Posterior cingulate gyrus (tissue), 11 donors: ENCODE results near the gene P2RY11.

ENCODE experiments used
- DNase-seq, 10 donors: peaks; one replicate each; pipeline versions ENCODE4 v3.0.0 to v3.0.0-alpha.2; 2020 to 2021; ENCODE audit warnings: mixed read lengths in 3 of 10
- intact Hi-C: fragments of 100-400 bp; cut with DNase I; formaldehyde crosslinking; loops from one replicate; pipeline ENCODE4 v1.15.1; 2023

The P2RY11 gene

DNA sequence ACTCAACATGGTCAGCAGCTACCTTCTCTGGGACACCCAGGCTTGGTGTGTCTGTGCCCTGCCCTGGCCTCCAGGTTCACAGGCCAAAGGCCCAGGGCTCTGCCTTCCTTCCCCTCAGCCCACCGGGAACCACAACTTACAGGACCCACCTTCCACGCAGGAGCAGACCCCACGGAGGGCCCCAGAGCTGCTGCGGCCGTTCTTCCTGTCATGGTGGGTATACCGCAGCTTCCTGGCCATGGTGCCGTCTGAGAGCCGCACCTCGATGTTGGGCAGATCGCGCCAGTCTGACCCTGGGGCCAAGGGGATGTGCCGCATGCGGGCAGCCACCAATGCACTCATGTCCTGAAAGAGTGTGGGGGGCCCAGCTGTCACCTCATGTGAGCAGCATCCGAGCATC is 25.4 kb downstream of the P2RY11 start:
- DNase-seq: no peak
- intact Hi-C loops: no loop called here

DNA sequence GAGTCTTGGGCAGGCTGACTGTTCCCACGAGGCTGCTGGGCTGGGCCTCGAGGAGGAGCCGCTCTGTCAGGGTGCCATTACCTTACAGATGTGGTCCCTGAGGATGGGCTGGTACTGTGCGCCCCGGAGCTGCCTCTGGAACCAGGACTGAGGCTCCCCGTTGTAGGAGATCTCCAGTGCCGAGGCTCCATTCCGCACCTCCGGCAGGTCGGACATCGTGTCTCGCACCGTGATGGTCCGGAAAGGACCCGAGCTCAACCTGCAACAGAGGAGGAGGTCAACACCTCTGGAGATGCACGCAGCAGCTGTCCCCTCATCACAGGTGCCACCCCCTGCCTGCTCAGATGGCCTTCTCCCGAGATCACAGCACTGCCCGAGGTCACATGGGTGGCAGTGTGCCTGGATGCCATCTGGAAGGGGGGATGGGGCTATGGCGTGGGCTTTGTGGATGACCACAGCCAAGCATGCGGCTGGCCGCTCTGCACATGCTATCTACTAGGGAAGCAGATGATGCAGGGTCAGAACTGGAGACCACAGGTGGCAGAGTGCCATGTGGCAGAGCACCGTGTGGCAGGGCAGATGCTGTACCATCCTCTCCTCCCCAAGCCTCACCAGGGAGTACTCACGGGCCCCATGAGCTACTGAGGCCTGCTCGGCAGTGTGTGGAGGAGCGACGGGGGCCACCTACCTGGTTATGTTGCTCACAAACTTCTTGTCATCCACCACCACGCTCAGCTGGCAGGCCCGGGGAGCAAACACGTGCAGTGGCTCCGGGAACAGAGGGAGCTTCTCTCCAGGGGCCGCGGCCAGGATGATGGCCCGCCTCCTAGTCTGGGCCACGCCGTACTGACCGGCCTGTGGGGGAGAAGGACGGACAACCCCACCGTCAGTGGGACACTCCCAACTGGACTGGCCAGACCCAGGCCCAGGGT is 26.5 kb downstream of the P2RY11 start:
- intact Hi-C loops: no loop called here
- DNase-seq: peak in 9 of 10 donors; percentile 41 to 95 (median 55)

DNA sequence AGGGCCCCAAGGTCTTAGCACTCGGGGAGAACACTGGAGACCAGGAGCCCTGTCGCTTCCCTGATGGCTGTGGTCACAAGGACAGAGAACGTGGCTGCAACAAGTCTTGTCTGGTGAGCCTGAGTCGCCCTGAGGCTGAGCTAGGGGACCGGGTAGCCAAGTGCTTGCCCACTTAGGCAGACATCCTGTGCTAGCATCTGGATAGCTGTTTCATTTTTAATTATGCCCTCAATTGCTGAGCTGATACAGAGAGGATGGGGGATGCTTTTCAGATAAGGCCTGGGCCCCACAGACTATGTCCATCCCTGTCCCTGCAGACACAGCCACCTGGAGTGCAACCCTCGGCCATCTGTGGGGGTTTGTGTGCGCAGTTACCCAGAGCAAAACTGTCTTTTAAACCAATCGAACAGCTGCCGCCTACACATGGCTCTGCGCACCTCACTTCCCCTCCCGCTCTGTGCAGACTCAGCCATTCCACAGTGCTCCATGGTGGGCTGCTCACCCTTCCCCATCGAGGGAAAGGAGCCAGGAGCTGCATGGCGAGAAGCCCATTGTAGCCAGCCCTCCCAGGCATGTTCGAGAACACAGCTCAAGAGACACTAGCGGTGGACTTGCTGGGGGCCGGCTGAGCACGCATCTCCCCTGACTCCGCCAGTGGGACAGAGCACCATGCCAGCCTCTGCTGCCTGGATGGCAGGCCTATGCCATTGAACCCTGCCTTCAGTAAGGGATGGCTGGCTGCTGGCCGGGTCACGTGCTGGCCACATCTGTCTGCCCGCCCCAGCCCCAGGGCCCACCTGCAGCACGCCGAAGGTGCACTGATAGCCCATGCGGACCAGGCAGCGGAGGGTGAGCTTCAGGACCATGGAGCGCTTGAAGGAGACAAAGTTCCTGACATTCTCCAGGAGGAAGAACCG is 27.6 kb downstream of the P2RY11 start:
- no peak for DNase-seq

DNA sequence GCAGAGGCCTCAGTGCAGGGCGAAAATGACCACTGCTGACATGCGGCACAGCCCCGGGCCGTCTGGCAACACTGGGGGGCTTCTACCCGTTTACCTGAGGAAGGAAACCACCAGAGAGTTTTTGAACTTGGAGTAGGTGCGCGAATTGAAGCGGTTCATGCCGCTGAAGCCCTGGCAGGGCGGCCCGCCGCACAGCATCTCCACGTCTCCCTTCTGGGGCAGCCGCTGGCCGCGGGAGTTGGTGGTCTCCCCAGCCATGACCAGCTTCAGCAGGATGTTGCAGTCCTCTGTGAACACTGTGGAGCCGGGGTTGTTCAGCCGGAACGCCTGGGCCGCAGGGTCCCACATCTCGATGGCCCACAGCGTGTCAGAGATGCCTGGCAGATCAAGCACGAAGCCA is 28.5 kb downstream of the P2RY11 start:
- DNase-seq: no peak
- intact Hi-C loops: no loop called here

More for the DNA sequence above, 27.6 kb downstream of the P2RY11 start:
- intact Hi-C loops: no loop called here

DNA sequence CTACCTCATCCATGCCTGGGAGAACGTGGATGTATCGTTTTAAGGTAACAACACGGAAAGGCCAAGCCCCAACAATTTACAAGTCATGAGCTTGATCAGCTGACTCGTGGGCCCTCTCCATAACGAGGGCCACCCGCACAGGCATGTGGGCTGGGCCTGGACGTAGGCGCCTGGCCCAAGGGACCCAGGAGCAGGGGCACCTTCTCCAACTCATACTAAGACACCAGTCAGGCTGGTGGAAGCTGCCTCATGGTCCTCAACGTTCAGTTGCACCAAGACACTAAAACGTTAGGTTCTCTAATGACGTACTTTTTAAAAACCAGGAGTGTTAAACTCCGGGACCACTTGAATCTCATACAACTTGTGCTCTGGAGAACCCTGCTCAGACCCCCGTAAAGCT is 30.0 kb downstream of the P2RY11 start:
- DNase-seq: no peak
- intact Hi-C loops: no loop called here

DNA sequence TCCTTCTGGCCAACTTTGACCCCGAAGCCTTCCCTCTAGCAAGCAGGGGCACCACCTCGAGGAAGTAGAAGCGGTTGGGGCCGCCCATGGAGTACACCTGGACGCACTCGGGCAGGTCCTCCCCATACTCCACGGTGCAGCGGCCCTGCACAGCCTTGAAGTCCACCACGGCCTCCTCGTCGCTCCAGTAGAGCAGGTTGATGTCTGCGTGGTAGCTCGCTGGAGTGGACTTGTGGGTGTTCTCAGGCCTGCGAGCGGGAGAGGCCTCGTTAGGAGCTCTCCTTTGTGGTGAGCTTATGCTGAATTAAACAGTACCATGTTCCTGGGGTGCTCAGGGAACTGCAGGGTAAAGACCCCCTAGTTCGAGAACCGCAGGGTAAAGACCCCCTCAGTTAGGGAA is 30.5 kb downstream of the P2RY11 start:
- intact Hi-C loops: no loop called here
- no peak for DNase-seq

DNA sequence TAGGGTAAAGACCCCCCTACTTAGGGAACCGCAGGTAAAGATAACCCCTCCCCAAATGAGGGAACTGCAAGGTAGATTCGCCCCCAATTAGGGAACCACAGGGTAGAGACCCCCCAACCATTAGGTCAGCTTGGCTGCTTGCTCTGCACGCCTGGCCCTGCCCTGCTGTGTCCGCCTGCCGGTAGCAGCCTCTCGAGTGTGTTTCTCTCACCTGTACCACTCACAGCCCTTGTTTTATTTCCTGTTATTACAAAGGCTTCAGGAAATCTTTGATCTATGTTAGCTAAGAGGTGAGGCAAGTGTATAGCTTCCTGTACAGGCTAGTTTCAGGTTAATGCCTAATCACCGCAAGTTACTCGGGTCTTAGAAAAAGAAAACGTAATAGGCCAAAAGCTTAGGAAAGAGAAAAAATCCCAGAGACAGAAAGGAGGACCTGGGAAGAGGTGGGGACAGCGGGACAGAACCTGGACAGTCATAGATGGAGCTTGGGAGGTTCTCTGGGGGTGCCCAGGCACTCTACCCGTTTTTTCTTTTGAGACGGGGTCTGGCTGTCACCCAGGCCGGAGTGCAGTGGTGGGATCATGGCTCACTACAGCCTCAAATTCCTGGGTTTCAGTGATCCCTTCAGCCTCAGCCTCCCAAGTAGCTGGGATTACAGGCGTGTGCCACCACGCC is 31.3 kb downstream of the P2RY11 start:
- no peak for DNase-seq
- intact Hi-C loops: no loop called here

DNA sequence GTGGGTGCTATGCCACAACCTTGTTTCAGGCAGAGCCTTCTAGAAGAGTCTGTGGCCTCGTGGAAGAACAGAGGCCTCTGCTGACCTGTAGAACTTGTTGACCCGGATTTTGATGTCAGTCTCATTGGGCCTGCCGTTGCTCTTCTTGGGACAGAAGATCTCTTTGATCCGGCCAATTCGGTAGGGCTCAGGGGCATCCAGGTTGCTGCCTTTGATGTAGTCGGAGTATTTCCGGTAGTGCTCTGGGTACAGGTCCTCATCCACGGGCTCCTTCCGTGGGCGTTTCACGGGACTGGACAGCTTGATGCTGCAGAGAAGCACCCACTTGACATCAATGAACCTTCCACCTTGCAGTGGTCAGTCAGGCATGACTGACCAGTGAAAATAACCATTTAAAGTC is 32.2 kb downstream of the P2RY11 start:
- peak in 2 of 10 donors; percentile 3 to 5 for DNase-seq
- intact Hi-C loops: no loop called here

DNA sequence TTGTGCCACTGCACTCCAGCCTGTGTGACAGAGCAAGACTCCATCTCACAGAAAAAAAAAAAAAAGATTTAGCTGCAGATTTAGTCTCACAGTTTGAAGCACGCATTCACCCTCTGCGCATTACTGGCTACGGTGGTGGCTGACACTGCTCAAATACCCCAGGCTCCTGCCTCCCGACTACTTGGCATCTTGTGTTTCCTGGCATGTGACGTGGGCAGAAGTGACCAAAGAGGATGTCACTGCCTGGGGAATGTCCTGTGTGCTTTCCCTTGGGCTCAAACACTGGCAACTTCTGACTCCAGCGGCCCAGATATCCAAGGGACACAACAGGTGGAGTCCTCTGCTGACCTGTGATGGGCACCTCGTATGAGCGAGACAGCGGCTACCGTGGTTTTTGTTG is 32.9 kb downstream of the P2RY11 start:
- DNase-seq: peak in 2 of 10 donors; percentile 8 to 30
- intact Hi-C loops: no loop called here

DNA sequence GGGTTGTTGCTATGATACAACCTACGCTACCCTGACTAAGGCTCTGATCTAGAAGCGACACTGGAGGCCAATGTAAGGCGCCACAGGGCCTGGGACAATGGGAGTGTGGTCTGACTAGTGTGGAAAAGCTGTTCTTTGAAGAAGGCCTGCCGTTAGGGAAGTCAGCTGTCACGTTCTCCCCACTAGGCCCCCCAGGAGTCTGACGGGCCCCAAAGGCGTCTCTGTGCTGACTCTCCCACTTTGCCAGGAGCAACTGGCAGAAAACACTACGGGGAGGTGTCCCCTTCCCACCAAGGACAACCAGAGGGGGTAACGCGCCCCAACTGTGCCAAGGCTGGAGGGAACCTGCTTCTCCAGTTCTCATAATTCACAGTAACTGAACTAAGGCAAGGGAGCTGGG is 33.5 kb downstream of the P2RY11 start:
- DNase-seq: peak in 2 of 10 donors; percentile 20 to 52
- intact Hi-C loops: no loop called here

DNA sequence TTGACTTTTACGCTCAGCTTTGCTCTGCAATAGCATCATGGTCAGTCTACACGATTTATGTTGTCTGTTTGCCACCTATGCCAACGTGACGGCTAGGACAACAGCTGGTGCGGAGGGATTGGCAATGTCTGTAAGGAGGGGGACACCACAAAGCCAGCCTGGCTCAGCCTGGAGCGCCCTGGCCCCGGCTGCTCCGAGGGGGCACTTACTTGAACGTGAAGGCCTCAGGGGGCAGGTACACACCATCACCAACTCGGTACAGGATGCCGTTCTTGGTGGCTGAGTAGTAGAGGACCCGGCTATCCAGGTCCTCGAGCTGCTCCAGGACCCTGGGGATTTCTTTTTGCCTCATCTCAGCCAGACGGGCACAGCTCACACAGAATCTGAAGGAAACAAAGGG is 34.6 kb downstream of the P2RY11 start:
- no peak for DNase-seq
- intact Hi-C loops: no loop called here

DNA sequence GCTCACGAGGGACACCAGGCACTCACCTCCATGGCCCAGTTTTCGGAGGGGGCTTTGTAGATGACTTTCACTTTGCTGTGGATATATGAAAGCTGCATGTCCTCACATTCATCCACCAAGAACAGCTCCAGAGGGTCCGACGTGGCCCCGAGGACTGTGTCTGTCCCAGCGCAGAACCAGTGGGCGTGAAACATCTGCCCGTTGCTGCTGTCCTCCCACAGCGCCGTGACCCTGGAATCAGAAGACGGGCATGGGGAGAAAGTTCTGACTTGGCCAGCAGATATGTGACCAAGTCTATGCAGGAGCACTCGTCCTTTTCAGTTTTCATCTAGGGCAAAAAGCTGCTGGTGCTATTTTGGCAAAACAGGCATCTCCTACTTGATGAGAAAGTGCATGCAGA is 37.9 kb downstream of the P2RY11 start:
- intact Hi-C loops: no loop called here
- DNase-seq: peak in 1 of 10 donors; percentile 54

DNA sequence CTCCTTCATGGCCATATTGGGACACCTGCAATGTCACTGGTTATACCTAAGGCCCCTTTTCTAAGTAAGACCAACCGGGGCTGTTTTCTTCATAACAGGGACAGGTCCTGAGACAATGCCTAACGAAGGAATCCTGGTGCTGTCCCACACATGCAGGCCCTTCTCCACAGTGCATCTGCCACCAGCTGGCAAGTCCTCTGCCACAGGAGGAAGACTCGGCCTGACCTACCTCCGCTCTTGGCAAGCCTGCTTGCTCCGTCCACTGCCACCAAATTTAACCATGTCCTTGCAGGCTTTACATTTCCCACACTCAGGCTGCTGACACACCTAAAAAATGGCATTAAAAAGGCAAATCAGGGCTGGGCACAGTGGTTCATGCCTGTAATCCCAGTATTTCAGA is 40.0 kb downstream of the P2RY11 start:
- intact Hi-C loops: no loop called here
- DNase-seq: peak in 1 of 10 donors; percentile 28

DNA sequence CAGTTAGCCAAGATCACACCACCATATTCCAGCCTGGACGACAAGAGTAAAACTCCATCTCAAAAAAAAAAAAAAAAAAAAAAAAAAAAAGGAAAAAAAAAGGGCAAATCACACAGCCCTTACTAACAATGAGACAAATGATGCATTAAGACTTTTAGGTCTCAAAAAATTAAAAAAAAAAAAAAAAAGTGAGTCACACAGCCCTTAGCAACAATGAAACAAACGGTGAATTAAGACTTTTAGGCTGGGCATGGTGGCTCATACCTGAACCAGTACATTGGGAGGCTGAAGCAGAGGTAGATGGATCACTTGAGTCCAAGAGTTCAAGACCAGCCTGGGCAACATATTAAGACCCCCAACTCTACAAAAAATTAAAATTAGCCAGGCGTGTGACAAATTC is 40.6 kb downstream of the P2RY11 start:
- intact Hi-C loops: no loop called here
- no peak for DNase-seq

DNA sequence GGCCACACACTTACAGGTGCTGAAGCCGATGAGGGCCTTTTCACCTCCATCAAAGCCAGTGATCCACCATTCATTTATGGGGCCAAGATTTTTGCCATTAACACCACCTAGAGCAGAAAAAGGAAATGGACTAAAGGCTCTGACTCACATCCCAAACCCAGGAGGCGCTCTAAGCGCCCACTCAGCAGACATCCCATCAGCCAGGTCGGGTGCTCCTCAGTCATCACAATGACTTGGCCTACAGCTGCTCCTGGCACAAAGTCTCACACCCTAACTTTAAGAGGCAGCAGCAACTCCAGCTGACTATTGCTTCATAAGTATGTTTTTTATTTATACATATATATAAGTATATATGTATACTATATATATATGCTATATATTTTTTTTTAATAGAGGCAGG is 44.3 kb downstream of the P2RY11 start:
- no peak for DNase-seq
- intact Hi-C loops: no loop called here

DNA sequence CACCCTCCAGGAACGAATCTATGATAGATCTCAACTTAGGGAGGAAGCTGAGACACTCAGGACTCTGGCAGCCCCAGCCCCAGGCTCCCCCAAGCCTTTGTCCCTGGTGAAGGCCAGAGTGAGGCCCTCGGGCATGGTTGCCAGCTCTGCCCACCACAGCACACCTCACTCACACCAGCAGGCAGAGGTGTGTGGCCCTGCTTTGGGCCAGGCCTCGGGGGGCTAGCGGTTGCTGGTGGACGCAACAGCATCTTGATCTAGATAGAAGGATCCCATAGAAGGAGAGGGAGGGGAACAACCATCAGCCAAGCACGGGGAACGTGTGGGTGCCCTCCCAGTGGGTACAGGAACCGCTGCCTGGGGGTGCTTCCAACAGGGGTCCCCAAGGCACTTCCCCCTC is 46.6 kb downstream of the P2RY11 start:
- intact Hi-C loops: no loop called here
- peak in 1 of 10 donors; percentile 41 for DNase-seq

DNA sequence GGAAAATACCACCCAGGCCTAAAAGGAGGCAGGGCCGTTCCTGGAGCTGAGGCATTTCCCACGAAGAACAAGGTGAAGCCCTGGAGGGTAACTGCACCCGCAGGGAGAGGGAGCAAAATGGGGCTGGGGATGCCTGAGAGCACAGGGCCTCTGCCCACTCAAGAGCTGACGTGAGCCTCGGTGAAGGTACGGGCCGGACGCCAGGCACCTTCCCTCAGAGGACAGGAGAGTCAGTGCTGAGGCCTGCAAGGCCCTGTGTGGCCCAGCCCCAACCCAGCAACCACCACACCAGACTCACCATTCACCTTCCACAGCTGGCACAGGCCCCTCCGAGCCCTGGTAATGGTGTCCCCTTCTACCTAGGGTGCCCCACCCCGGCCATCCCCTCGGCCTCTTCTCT is 47.0 kb downstream of the P2RY11 start:
- DNase-seq: peak in 1 of 10 donors; percentile 75
- intact Hi-C loops: no loop called here

DNA sequence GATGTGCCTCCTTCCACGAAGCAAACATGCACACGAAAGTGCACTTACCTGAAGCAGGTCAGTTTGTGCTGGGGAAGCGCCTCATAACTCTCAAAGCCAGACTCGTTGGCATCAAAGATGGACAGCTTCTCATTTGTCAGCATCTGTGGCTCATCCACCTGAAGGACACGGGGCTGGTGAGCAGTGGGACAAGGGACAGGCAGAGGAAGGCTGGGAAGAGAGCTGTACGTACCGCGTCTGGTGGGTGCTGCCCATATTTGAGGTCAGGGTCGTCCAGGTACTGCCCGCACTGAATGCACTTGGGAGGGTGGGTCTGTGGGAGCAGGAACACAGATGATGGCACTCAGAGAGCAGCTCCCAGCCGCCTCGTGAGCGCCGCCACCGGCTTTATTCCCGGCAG is 48.1 kb downstream of the P2RY11 start:
- peak in 1 of 10 donors; percentile 67 for DNase-seq
- intact Hi-C loops: no loop called here

DNA sequence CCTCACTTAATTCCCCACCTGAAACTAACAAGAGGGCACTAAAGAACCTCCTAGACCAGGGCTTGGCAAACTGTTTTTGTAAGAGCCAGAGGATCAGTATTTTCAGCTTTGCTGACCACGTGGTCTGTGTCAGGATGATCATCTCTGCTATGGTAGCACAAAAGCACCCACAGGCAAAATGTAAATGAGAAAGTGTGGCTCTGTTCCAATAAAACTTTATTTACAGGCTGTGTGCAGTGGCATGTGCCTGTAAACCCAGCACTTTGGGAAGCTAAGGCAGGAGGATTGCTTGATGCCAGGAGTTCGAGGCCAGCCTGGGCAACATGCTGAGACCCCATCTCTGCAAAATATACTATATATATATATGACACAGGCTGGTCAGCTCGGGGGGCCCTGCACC is 52.0 kb downstream of the P2RY11 start:
- intact Hi-C loops: no loop called here
- DNase-seq: no peak
